DMS 273 treated with DMSO at 0.1 percent for 48 hours (cell line): Measurements from ENCODE around the gene PAK1.

ENCODE experiments used
- DNase-seq: peaks from one replicate; lab custom pipeline; 2025; lab: John Stamatoyannopoulos, UW

PAK1 gene

GRCh38 chr11:77436506-77436905 lies 37.4 kb downstream of the PAK1 start:
- no peak for DNase-seq

- DNase-seq: no peak
These were observed 37.9 kb downstream of the PAK1 start for GRCh38 chr11:77435972-77436371.

GRCh38 chr11:77431813-77432212 lies 42.1 kb downstream of the PAK1 start:
- no peak for DNase-seq

GRCh38 chr11:77428598-77428997 lies 45.3 kb downstream of the PAK1 start:
- DNase-seq: no peak

- DNase-seq: no peak
These were observed 48.5 kb downstream of the PAK1 start for GRCh38 chr11:77425346-77425745.

GRCh38 chr11:77424644-77425043 lies 49.2 kb downstream of the PAK1 start:
- DNase-seq: no peak

- DNase-seq: no peak
These were observed 50.3 kb downstream of the PAK1 start for GRCh38 chr11:77423624-77424023.

GRCh38 chr11:77422687-77423086 lies 51.2 kb downstream of the PAK1 start:
- DNase-seq: no peak

- no peak for DNase-seq
These were observed 52.7 kb downstream of the PAK1 start for GRCh38 chr11:77421041-77421723.

- DNase-seq: no peak
These were observed 54.8 kb downstream of the PAK1 start for GRCh38 chr11:77418971-77419597.

- DNase-seq: no peak
These were observed 55.5 kb downstream of the PAK1 start for GRCh38 chr11:77418155-77418970.

- no peak for DNase-seq
These were observed 57.5 kb downstream of the PAK1 start for GRCh38 chr11:77416357-77416756.

GRCh38 chr11:77413850-77414460 lies 59.9 kb downstream of the PAK1 start:
- DNase-seq: no peak

GRCh38 chr11:77412814-77413213 lies 61.1 kb downstream of the PAK1 start:
- DNase-seq: no peak

- DNase-seq: peak; percentile 21
These were observed 62.0 kb downstream of the PAK1 start for GRCh38 chr11:77411717-77412441.

- no peak for DNase-seq
These were observed 62.7 kb downstream of the PAK1 start for GRCh38 chr11:77411137-77411707.

GRCh38 chr11:77410076-77410827 lies 63.6 kb downstream of the PAK1 start:
- no peak for DNase-seq

- DNase-seq: no peak
These were observed 64.8 kb downstream of the PAK1 start for GRCh38 chr11:77409046-77409445.

- peak; percentile 19 for DNase-seq
These were observed 66.3 kb downstream of the PAK1 start for GRCh38 chr11:77407613-77408012.

- DNase-seq: no peak
These were observed 67.5 kb downstream of the PAK1 start for GRCh38 chr11:77406396-77406795.

GRCh38 chr11:77403211-77403610 lies 70.7 kb downstream of the PAK1 start:
- DNase-seq: no peak
